HepG2 (cell line): ENCODE results near the gene GPS2. TPM values are rescaled to one million over a fixed set of nuclear protein-coding genes. Genes with fewer than 3 reads are reported as not detected.

Experiments used
- AKNA ChIP-seq: sonication (generic); formaldehyde crosslinking; IDR thresholded peaks from 2 replicates; pipeline ENCODE4 v1.4.0; 2020; ENCODE audit warnings: missing genetic modification reagents, borderline replicate concordance
- ARID3A ChIP-seq: IDR thresholded peaks from 2 replicates; pipeline ENCODE4 v1.6.1; 2012; ENCODE audit warnings: low read depth, low read length, improper control_type of control experiment
- ARID5B ChIP-seq: IDR thresholded peaks from 2 replicates; pipeline ENCODE4 v1.4.0; 2020; ENCODE audit warnings: mild to moderate bottlenecking, missing genetic modification reagents
- GLI4 ChIP-seq: sonication (generic); formaldehyde crosslinking; IDR thresholded peaks from 2 replicates; pipeline ENCODE4 v1.5.1; 2020; ENCODE audit warnings: missing genetic modification reagents, mild to moderate bottlenecking, moderate library complexity, borderline replicate concordance
- PREB ChIP-seq: sonication (generic); formaldehyde crosslinking; IDR thresholded peaks from 2 replicates; pipeline ENCODE4 v1.4.0; 2020; ENCODE audit warnings: missing genetic modification reagents
- TBP ChIP-seq: sonication (generic); formaldehyde crosslinking; IDR thresholded peaks from 2 replicates; pipeline ENCODE4 v1.5.0; 2020; ENCODE audit warnings: missing genetic modification reagents
- YY1 ChIP-seq: IDR thresholded peaks from 2 replicates; pipeline ENCODE4 v1.6.1; 2011; ENCODE audit warnings: low read length, low read depth, moderate library complexity, mild to moderate bottlenecking; ENCODE audit not compliant: insufficient read depth, insufficient replicate concordance
- ZNF503 ChIP-seq: sonication (generic); formaldehyde crosslinking; IDR thresholded peaks from 2 replicates; pipeline ENCODE4 v1.4.0; 2020; ENCODE audit warnings: missing genetic modification reagents
- ZNF615 ChIP-seq: sonication (generic); formaldehyde crosslinking; IDR thresholded peaks from 2 replicates; pipeline ENCODE4 v1.5.0; 2020; ENCODE audit warnings: mild to moderate bottlenecking, missing genetic modification reagents, borderline replicate concordance
- ZNF761 ChIP-seq: sonication (generic); formaldehyde crosslinking; conservative IDR thresholded peaks from 2 replicates; pipeline ENCODE4 v1.4.0; 2020; ENCODE audit warnings: mild to moderate bottlenecking, missing genetic modification reagents
- ZNF816 ChIP-seq: sonication (generic); formaldehyde crosslinking; IDR thresholded peaks from 2 replicates; pipeline ENCODE4 v1.8.0; 2022; ENCODE audit warnings: missing genetic modification reagents, mild to moderate bottlenecking, borderline replicate concordance
- polyA plus RNA-seq, 8 experiments: library from polyadenylated mRNA; depleted of rRNA in 3 of 8; stranded (reverse) in 7 of 8; unstranded in 1 of 8; fragments of >200 nt; fragmentation: Illumina TruSeq in 4 of 8; extraction: Trizol in 4 of 8; gene quantifications; 2 replicates each; pipeline versions ENCODE4 v1.2.1 to v1.2.3, GENCODE V29; 2011 to 2016; ENCODE audit warnings: low read depth in 4 of 8, missing spikeins in 1 of 8, mixed read lengths in 1 of 8; ENCODE audit not compliant: insufficient read depth in 1 of 8
- total RNA-seq, 5 experiments: library from RNA; depleted of rRNA; stranded (reverse); fragments of >200 nt; fragmentation: Illumina TruSeq; extraction: Trizol; gene quantifications; 2 replicates each; pipeline ENCODE4 v1.2.3, GENCODE V29; 2016; ENCODE audit warnings: low read depth in 1 of 5

The GPS2 gene
- total and polyA plus RNA-seq, 2 of the 13 experiments (the other 11 are each of a cell fraction or from before 2014, with no cell fraction given), result 58.0 to 59.4 TPM

GRCh38 chr17:7314719-7315569 lies at the start of gene GPS2 (continued):
- no peak for TF ChIP-seq AKNA (CRISPR knock-in tag)
- no peak for TF ChIP-seq TBP
- no peak for TF ChIP-seq ZNF816
- 0 out of 2 replicates have a peak, but pooled peaks have one; percentile 31 for TF ChIP-seq ZNF761 (CRISPR knock-in tag)
- no peak for TF ChIP-seq ARID3A
- TF ChIP-seq GLI4 (CRISPR knock-in tag), result 0 out of 2 replicates have a peak, but pooled peaks have one; percentile 23
- TF ChIP-seq YY1, result peak; percentile 82
- TF ChIP-seq ZNF615 (CRISPR knock-in tag), result no peak
- TF ChIP-seq ZNF503, result peak; percentile 55; the same call in 1 of the 2 replicates
- TF ChIP-seq ARID5B (CRISPR knock-in tag), result peak; percentile 47
- 0 out of 2 replicates have a peak, but pooled peaks have one; percentile 73 for TF ChIP-seq PREB
